GM12878 (cell line): ENCODE data around the gene NELL1.

Source experiments
- CHD2 ChIP-seq: IDR thresholded peaks from 2 replicates; pipeline ENCODE4 v1.6.1; 2011; ENCODE audit warnings: low read depth, low read length, improper control_type of control experiment, borderline replicate concordance
- CREB1 ChIP-seq: IDR thresholded peaks from 2 replicates; pipeline ENCODE4 v1.6.1; 2012; ENCODE audit warnings: low read depth, mild to moderate bottlenecking, inconsistent platforms
- CTCF ChIP-seq, 3 experiments: IDR thresholded peaks in 2 of 3; conservative IDR thresholded peaks in 1 of 3; 2 replicates each; pipeline ENCODE4 v1.5.1; 2011; ENCODE audit warnings: low read depth in 3 of 3, low read length in 3 of 3, mild to moderate bottlenecking in 3 of 3, control low read depth in 2 of 3, moderate library complexity in 2 of 3, inconsistent platforms in 1 of 3, mixed read lengths in 1 of 3; ENCODE audit not compliant: control insufficient read depth in 2 of 3, insufficient read depth in 1 of 3; ENCODE audit errors: extremely low read depth in 1 of 3
- JUNB ChIP-seq: IDR thresholded peaks from 2 replicates; pipeline ENCODE4 v1.6.1; 2016; ENCODE audit warnings: antibody characterized with exemption, mild to moderate bottlenecking
- POLR2AphosphoS5 ChIP-seq: IDR thresholded peaks from 2 replicates; pipeline ENCODE4 v1.6.1; 2011; ENCODE audit warnings: mild to moderate bottlenecking, low read length, inconsistent platforms

GRCh38 chr11:21195995-21196394 is 526.6 kb downstream of the NELL1 start:
- TF ChIP-seq CTCF (IDR thresholded peaks at IDR 0.05 in 2 of 3, conservative IDR thresholded peaks at IDR 0.05 in 1 of 3; ENCODE audit: control insufficient read depth in 2 of 3, extremely low read depth in 1 of 3, insufficient read depth in 1 of 3, low read depth in 3 of 3, low read length in 3 of 3) (no peak), CREB1 (no peak), CHD2 (no peak), POLR2AphosphoS5 (no peak), JUNB (no peak)
